Stomach (tissue), 9 donors: Measurements from ENCODE around the gene MMP10. TPM values are rescaled to one million over a fixed set of nuclear protein-coding genes. Genes with fewer than 3 reads are reported as not detected.
A peak's percentile ranks its signal among the peaks of the same experiment; 100 is the strongest.
"Not testable (repeated sequence)": the region's sequence is repeated elsewhere in the genome, so short reads cannot be mapped to it uniquely, and the experiment has no call there.

Experiments
- DNase-seq, 2 donors: peaks; one replicate each; pipeline versions ENCODE4 v3.0.0 to v3.0.0-alpha.2; 2013 to 2019
- H3K27ac ChIP-seq, 5 donors: fragments of 200-600 bp in 4 of 5; sonication (generic) in 4 of 5; one replicate each; pipeline ENCODE4 v1.5.1; 2013 to 2019; ENCODE audit warnings: mild to moderate bottlenecking in 1 of 5, moderate library complexity in 1 of 5
- H3K27me3 ChIP-seq, 3 donors: fragments of 200-600 bp; sonication (generic); one replicate each; pipeline ENCODE4 v1.5.1; 2017 to 2019; ENCODE audit warnings: mixed run types in 1 of 3
- H3K36me3 ChIP-seq, 4 donors: fragments of 200-600 bp; sonication (generic); 1 replicate in 3 of 4; 2 replicates in 1 of 4; pipeline ENCODE4 v1.5.1; 2016 to 2019
- H3K4me1 ChIP-seq, 4 donors: fragments of 200-600 bp; sonication (generic); one replicate each; pipeline ENCODE4 v1.5.1; 2016 to 2019
- H3K4me3 ChIP-seq, 4 donors: fragments of 200-600 bp; sonication (generic) in 3 of 4; one replicate each; pipeline ENCODE4 v1.5.1; 2016 to 2019; ENCODE audit warnings: mild to moderate bottlenecking in 1 of 4
- H3K9me3 ChIP-seq, 4 donors: fragments of 200-600 bp; sonication (generic); one replicate each; pipeline ENCODE4 v1.5.1; 2016 to 2019
- CTCF ChIP-seq, 7 experiments: fragments of 450-650 bp in 4 of 7; fragments of 200-600 bp in 3 of 7; sonication (generic) in 3 of 7; IDR thresholded peaks; one replicate each; pipeline ENCODE4 v1.5.1; 2016 to 2019; ENCODE audit warnings: antibody characterized with exemption in 7 of 7, control low read depth in 2 of 7, mild to moderate bottlenecking in 1 of 7
- EP300 ChIP-seq: sonication (generic); formaldehyde crosslinking; IDR thresholded peaks from one replicate; pipeline ENCODE4 v1.6.1; 2017; ENCODE audit warnings: antibody characterized with exemption
- POLR2A ChIP-seq, 4 donors: fragments of 450-650 bp; IDR thresholded peaks; one replicate each; pipeline ENCODE4 v1.6.1; 2016; ENCODE audit warnings: antibody characterized with exemption in 4 of 4, control low read depth in 2 of 4, mild to moderate bottlenecking in 1 of 4, moderate library complexity in 1 of 4
- POLR2AphosphoS5 ChIP-seq, 3 donors: sonication (generic); formaldehyde crosslinking; IDR thresholded peaks; one replicate each; pipeline ENCODE4 v1.6.1; 2016; ENCODE audit warnings: antibody characterized with exemption in 3 of 3
- WGBS, 5 donors: extraction: QIAGEN DNeasy Blood & Tissue Kit in 3 of 5; methylation state at CpG; one replicate each; pipeline versions ENCODE4 v1.1.5 to v1.1.7; 2013 to 2018; 5-methylcytosine and 5-hydroxymethylcytosine counted together
- intact Hi-C: fragments of 100-400 bp; cut with DNase I; formaldehyde crosslinking; loops from one replicate; pipeline ENCODE4 v1.15.1; 2023; ENCODE audit warnings: low total_unique reads
- polyA plus RNA-seq, 3 donors: library from polyadenylated mRNA; stranded (reverse); fragments of 200-250 nt; gene quantifications; one replicate each; pipeline ENCODE4 v1.2.3, GENCODE V29; 2013
- total RNA-seq, 5 donors: library from RNA; depleted of rRNA; stranded (reverse); fragments of >200 nt; gene quantifications; one replicate each; pipeline versions ENCODE4 v1.1.0 to v1.2.3, GENCODE V29; 2014 to 2016
- donor health status: healthy with polysubstance abuse.
- donor health status: Bipolar disorder and iron deficiency.
- donor health status: healthy.

Gene MMP10
- total and polyA plus RNA-seq, 8 donors = 0.10 to 8.8 (median 0.92) TPM; not detected in 3

- H3K36me3 ChIP-seq = no peaks in the 10 kb centered on the region
- DNase-seq = no peak
- no peak overlapping the region for H3K27ac ChIP-seq
- no peaks in the 10 kb centered on the region for H3K27me3 ChIP-seq
- H3K4me3 ChIP-seq = no peak overlapping the region
- H3K9me3 ChIP-seq = peaks cover 0 to 5% (median 0%) of the 10 kb centered on the region in 4 donors
- intact Hi-C loops = no loop called here
- H3K4me1 ChIP-seq = no peaks in the 10 kb centered on the region
- TF ChIP-seq POLR2A (IDR thresholded peaks at IDR 0.05) (no peak), POLR2AphosphoS5 (IDR thresholded peaks at IDR 0.05) (no peak), EP300 (no peak), CTCF (IDR thresholded peaks at IDR 0.05) (no peak)
Measured at GRCh38 chr11:102749101-102749722, 31.2 kb downstream of the MMP10 start.

GRCh38 chr11:102746746-102747578 lies 33.5 kb downstream of the MMP10 start:
- intact Hi-C loops, H3K36me3 ChIP-seq, H3K9me3 ChIP-seq, H3K4me1 ChIP-seq, H3K27ac ChIP-seq, H3K27me3 ChIP-seq, DNase-seq: not testable (repeated sequence)
- H3K4me3 ChIP-seq = peak overlapping the region in 1 of 4 donors; percentile 4
- WGBS, 5 donors = 69 to 83% (median 75%) methylated on average over 22 to 32 of the region's 32 CpGs

- Histone ChIP-seq H3K4me1 (no peaks in the 10 kb centered on the region), H3K36me3 (no peaks in the 10 kb centered on the region), H3K27ac (no peak overlapping the region), H3K4me3 (no peak overlapping the region), H3K9me3 (no peaks in the 10 kb centered on the region), H3K27me3 (no peaks in the 10 kb centered on the region)
- TF ChIP-seq POLR2A (IDR thresholded peaks at IDR 0.05) (no peak), EP300 (no peak), CTCF (IDR thresholded peaks at IDR 0.05) (no peak), POLR2AphosphoS5 (IDR thresholded peaks at IDR 0.05) (no peak)
- DNase-seq = no peak
- intact Hi-C loops = no loop called here
Measured at GRCh38 chr11:102734650-102735049, 45.8 kb downstream of the MMP10 start.

- no peak overlapping the region for H3K27ac ChIP-seq
- H3K9me3 ChIP-seq = no peaks in the 10 kb centered on the region
- no peaks in the 10 kb centered on the region for H3K4me1 ChIP-seq
- TF ChIP-seq CTCF (IDR thresholded peaks at IDR 0.05) = peak in 5 of 7 experiments; percentile 34 to 75 (median 61)
- no peak for TF ChIP-seq POLR2AphosphoS5 (IDR thresholded peaks at IDR 0.05)
- H3K27me3 ChIP-seq = no peaks in the 10 kb centered on the region
- DNase-seq = peak; percentile 62 to 79
- intact Hi-C loops = no loop called here
- 36 to 58% (median 49%) methylated on average over 8 of the region's 8 CpGs for WGBS, 5 donors
- no peak overlapping the region for H3K4me3 ChIP-seq
- no peaks in the 10 kb centered on the region for H3K36me3 ChIP-seq
Measured at GRCh38 chr11:102733232-102733875, 47.1 kb downstream of the MMP10 start.

GRCh38 chr11:102730944-102731343 lies 49.5 kb downstream of the MMP10 start:
- H3K4me3 ChIP-seq, intact Hi-C loops, H3K4me1 ChIP-seq, H3K27ac ChIP-seq, H3K27me3 ChIP-seq, H3K9me3 ChIP-seq, H3K36me3 ChIP-seq: not testable (repeated sequence)
- WGBS, 5 donors = 40 to 64% (median 51%) methylated on average over 4 to 8 of the region's 8 CpGs
- DNase-seq = peak in 1 of 2 donors; percentile 18
